Measurements from ENCODE around the gene RUSC1. TPM values are rescaled to one million over a fixed set of nuclear protein-coding genes. Genes with fewer than 3 reads are reported as not detected.

Gene RUSC1
- total and polyA plus RNA-seq, 2 donors (not counting 1 experiment from before 2014, with no cell fraction given), result 19.3 to 20.3 TPM

DNA sequence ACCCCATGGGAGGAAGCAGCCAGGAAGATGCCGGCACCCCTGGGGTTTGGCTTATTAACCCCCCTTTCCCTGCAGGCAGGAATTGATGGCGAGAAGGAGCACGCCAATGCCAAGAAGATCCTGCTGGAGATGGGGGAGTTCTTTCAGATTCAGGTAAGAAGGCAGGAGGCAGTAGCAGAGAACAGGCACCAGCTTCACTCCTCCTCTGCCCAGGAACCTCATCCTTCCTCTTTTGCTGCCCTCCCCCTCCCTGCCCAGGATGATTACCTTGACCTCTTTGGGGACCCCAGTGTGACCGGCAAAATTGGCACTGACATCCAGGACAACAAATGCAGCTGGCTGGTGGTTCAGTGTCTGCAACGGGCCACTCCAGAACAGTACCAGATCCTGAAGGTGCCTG is 1.2 kb upstream of the RUSC1 start:
- no peak overlapping the region for H3K9ac ChIP-seq (ENCODE audit: low read length)
- no peaks in the 10 kb centered on the region for H3K27me3 Mint-ChIP-seq
- H3K36me3 ChIP-seq (replicated peaks in 1 of 2; ENCODE audit: control extremely low read depth in 1 of 2, control insufficient read depth in 1 of 2, extremely low read depth in 1 of 2, insufficient read depth in 2 of 2, low read length in 1 of 2), result peaks cover 0 to 3% of the 10 kb centered on the region in 2 experiments
- no peak overlapping the region for H3K4me2 ChIP-seq (replicated peaks; ENCODE audit: low read depth, low read length, poor library complexity, severe bottlenecking)
- peak overlapping the region; percentile 1 for H3K4me3 Mint-ChIP-seq
- H3K9me3 Mint-ChIP-seq (ENCODE audit: insufficient read depth), result no peaks in the 10 kb centered on the region
- ChIA-PET POLR2A (interaction anchor here (1.5 kb wide), 1 partner anchor 111 kb away, joined by 3 read pairs; the partner anchor contains the start of gene MTX1), CTCF (interaction anchor here (1.0 to 6.5 kb wide), 4 partner anchors 9 to 211 kb away, joined by 5 to 128 read pairs (median 6); no protein-coding TSS in a partner anchor)
- H4K20me1 ChIP-seq (ENCODE audit: control insufficient read depth, insufficient read depth, low read length, poor library complexity, severe bottlenecking), result no peaks in the 10 kb centered on the region
- DNase-seq (no peak), ATAC-seq (ENCODE audit: low read depth) (no peak)
- peaks cover 17 to 27% of the 10 kb centered on the region in 2 donors for H3K4me1 ChIP-seq (ENCODE audit: control insufficient read depth in 2 of 2, insufficient read depth in 2 of 2, low read length in 2 of 2)
- intact Hi-C loops (cut with micrococcal nuclease), result no loop called here
- no peak overlapping the region for H3K27ac Mint-ChIP-seq
- peaks cover 33% of the 10 kb centered on the region for H3K4me1 Mint-ChIP-seq
- H3K27ac ChIP-seq (ENCODE audit: low read length in 2 of 2), result no peak overlapping the region
- no peak overlapping the region for H3K4me3 ChIP-seq (ENCODE audit: control extremely low read depth in 1 of 5, extremely low read depth in 1 of 5, insufficient read depth in 1 of 5, low read depth in 2 of 5, low read length in 4 of 5)
- H3K27me3 ChIP-seq (replicated peaks in 1 of 4; ENCODE audit: control extremely low read depth in 1 of 4, control insufficient read depth in 3 of 4, insufficient read depth in 4 of 4, low read length in 3 of 4), result no peaks in the 10 kb centered on the region
- TF ChIP-seq, protein P1, sequence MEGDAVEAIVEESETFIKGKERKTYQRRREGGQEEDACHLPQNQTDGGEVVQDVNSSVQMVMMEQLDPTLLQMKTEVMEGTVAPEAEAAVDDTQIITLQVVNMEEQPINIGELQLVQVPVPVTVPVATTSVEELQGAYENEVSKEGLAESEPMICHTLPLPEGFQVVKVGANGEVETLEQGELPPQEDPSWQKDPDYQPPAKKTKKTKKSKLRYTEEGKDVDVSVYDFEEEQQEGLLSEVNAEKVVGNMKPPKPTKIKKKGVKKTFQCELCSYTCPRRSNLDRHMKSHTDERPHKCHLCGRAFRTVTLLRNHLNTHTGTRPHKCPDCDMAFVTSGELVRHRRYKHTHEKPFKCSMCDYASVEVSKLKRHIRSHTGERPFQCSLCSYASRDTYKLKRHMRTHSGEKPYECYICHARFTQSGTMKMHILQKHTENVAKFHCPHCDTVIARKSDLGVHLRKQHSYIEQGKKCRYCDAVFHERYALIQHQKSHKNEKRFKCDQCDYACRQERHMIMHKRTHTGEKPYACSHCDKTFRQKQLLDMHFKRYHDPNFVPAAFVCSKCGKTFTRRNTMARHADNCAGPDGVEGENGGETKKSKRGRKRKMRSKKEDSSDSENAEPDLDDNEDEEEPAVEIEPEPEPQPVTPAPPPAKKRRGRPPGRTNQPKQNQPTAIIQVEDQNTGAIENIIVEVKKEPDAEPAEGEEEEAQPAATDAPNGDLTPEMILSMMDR (IDR thresholded peaks at IDR 0.05), result no peak
- no peak for TF ChIP-seq EZH2 (IDR thresholded peaks at IDR 0.05; ENCODE audit: borderline replicate concordance, insufficient read depth, low read depth, low read length, poor library complexity, severe bottlenecking)
- H2AFZ ChIP-seq (ENCODE audit: insufficient read depth, low read depth, low read length, poor library complexity, severe bottlenecking), result no peak overlapping the region
- H3K79me2 ChIP-seq (ENCODE audit: control insufficient read depth, insufficient read depth, low read length), result peaks cover 4% of the 10 kb centered on the region
- WGBS (ENCODE audit: insufficient coverage), result 94% methylated on average over 2 of the region's 5 CpGs
- peaks cover 0 to 2% (median 0%) of the 10 kb centered on the region in 3 donors for H3K9me3 ChIP-seq (ENCODE audit: control extremely low read depth in 1 of 3, control insufficient read depth in 2 of 3, insufficient read depth in 1 of 3, low read length in 2 of 3)

DNA sequence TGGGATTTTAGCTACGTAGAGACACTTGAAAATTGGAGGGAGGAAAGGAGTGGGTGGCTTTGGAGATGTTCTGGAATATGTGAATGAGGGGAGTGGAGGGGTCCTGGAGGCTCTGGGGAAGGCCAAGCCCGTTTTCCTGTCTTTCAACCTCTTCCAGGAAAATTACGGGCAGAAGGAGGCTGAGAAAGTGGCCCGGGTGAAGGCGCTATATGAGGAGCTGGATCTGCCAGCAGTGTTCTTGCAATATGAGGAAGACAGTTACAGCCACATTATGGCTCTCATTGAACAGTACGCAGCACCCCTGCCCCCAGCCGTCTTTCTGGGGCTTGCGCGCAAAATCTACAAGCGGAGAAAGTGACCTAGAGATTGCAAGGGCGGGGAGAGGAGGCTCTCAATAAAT is 442 bp upstream of the RUSC1 start:
- WGBS (ENCODE audit: insufficient coverage), result 60% methylated on average over 7 of the region's 11 CpGs
- Histone ChIP-seq H3K27me3 (replicated peaks in 1 of 4; ENCODE audit: control extremely low read depth in 1 of 4, control insufficient read depth in 3 of 4, insufficient read depth in 4 of 4, low read length in 3 of 4) (no peaks in the 10 kb centered on the region), H4K20me1 (ENCODE audit: control insufficient read depth, insufficient read depth, low read length, poor library complexity, severe bottlenecking) (no peaks in the 10 kb centered on the region), H3K4me1 (ENCODE audit: control insufficient read depth in 2 of 2, insufficient read depth in 2 of 2, low read length in 2 of 2) (peaks cover 17 to 34% of the 10 kb centered on the region in 2 donors), H3K79me2 (ENCODE audit: control insufficient read depth, insufficient read depth, low read length) (peaks cover 4% of the 10 kb centered on the region), H2AFZ (ENCODE audit: insufficient read depth, low read depth, low read length, poor library complexity, severe bottlenecking) (peak overlapping the region; percentile 76), H3K4me3 (ENCODE audit: control extremely low read depth in 1 of 5, extremely low read depth in 1 of 5, insufficient read depth in 1 of 5, low read depth in 2 of 5, low read length in 4 of 5) (peak overlapping the region in 4 of 5 experiments; percentile 32 to 52 (median 51)), H3K4me2 (replicated peaks; ENCODE audit: low read depth, low read length, poor library complexity, severe bottlenecking) (peak overlapping the region; percentile 95), H3K27ac (ENCODE audit: low read length in 2 of 2) (no peak overlapping the region), H3K9ac (ENCODE audit: low read length) (peak overlapping the region; percentile 62), H3K36me3 (replicated peaks in 1 of 2; ENCODE audit: control extremely low read depth in 1 of 2, control insufficient read depth in 1 of 2, extremely low read depth in 1 of 2, insufficient read depth in 2 of 2, low read length in 1 of 2) (peaks cover 0 to 3% of the 10 kb centered on the region in 2 experiments), H3K9me3 (ENCODE audit: control extremely low read depth in 1 of 3, control insufficient read depth in 2 of 3, insufficient read depth in 1 of 3, low read length in 2 of 3) (peaks cover 0 to 2% (median 0%) of the 10 kb centered on the region in 3 donors)
- Mint-ChIP-seq H3K27me3 (no peaks in the 10 kb centered on the region), H3K27ac (peak overlapping the region; percentile 47), H3K9me3 (ENCODE audit: insufficient read depth) (no peaks in the 10 kb centered on the region), H3K4me3 (peak overlapping the region; percentile 83), H3K4me1 (peaks cover 36% of the 10 kb centered on the region)
- CTCF ChIA-PET, result interaction anchor here (1.0 to 6.5 kb wide), 5 partner anchors 8 to 69 kb away, joined by 3 to 128 read pairs (median 7); partner anchors contain the start of gene FDPS
- ATAC-seq (ENCODE audit: low read depth) (no peak), DNase-seq (no peak)
- TF ChIP-seq EZH2 (IDR thresholded peaks at IDR 0.05; ENCODE audit: borderline replicate concordance, insufficient read depth, low read depth, low read length, poor library complexity, severe bottlenecking), result no peak
- TF ChIP-seq, protein P1 (IDR thresholded peaks at IDR 0.05), result no peak
- intact Hi-C loops (cut with micrococcal nuclease), result loop anchor here (1.0 to 10.0 kb wide), 3 partner anchors 42 to 1185 kb away; partner anchors contain the start of gene MEF2D
- POLR2A ChIA-PET, result interaction anchor here (1.5 to 1.6 kb wide), 2 partner anchors 47 to 112 kb away, joined by 3 to 6 read pairs; partner anchors contain the start of genes CLK2 and MTX1
